Prostate gland (tissue), 2 donors: ENCODE data around the gene MANSC1. TPM values are rescaled to one million over a fixed set of nuclear protein-coding genes. Genes with fewer than 3 reads are reported as not detected.
"Not testable (repeated sequence)": the region's sequence is repeated elsewhere in the genome, so short reads cannot be mapped to it uniquely, and the experiment has no call there.

ENCODE experiments used
- DNase-seq: peaks from one replicate; pipeline ENCODE4 v3.0.0-alpha.2; 2019; ENCODE audit warnings: low spot score
- H3K27ac ChIP-seq, 2 donors: fragments of 200-600 bp; sonication (generic); 2 replicates each; pipeline ENCODE4 v1.5.1; 2017 to 2019
- H3K27me3 ChIP-seq: fragments of 200-600 bp; sonication (generic); replicated peaks from 2 replicates; pipeline ENCODE4 v1.5.1; 2019; ENCODE audit not compliant: insufficient read depth
- H3K36me3 ChIP-seq, 2 donors: fragments of 200-600 bp; sonication (generic); 1 replicate in 1 of 2; 2 replicates in 1 of 2; pipeline versions ENCODE4 v1.5.1 to v1.8.1; 2017 to 2019
- H3K4me1 ChIP-seq: fragments of 200-600 bp; sonication (generic); replicated peaks from 2 replicates; pipeline ENCODE4 v1.5.1; 2019
- H3K4me3 ChIP-seq, 2 donors: fragments of 200-600 bp; sonication (generic); 2 replicates each; pipeline ENCODE4 v1.5.1; 2017 to 2019
- H3K9me3 ChIP-seq: fragments of 200-600 bp; sonication (generic); 2 replicates; pipeline ENCODE4 v1.5.1; 2017
- POLR2A ChIP-seq: fragments of 450-650 bp; IDR thresholded peaks from one replicate; pipeline ENCODE4 v1.6.1; 2016; ENCODE audit warnings: antibody characterized with exemption, mild to moderate bottlenecking
- POLR2AphosphoS5 ChIP-seq: sonication (generic); formaldehyde crosslinking; IDR thresholded peaks from one replicate; pipeline ENCODE4 v1.6.1; 2017; ENCODE audit warnings: antibody characterized with exemption
- WGBS: methylation state at CpG from one replicate; pipeline ENCODE4 v1.1.5; 2018; 5-methylcytosine and 5-hydroxymethylcytosine counted together
- intact Hi-C: fragments of 100-400 bp; cut with DNase I; formaldehyde crosslinking; loops from one replicate; pipeline ENCODE4 v1.14.2; 2022
- total RNA-seq, 2 donors: library from RNA; depleted of rRNA; stranded (reverse); fragments of >200 nt; gene quantifications; one replicate each; pipeline ENCODE4 v1.1.0, GENCODE V29; 2016
- TF ChIP-seq, protein P1 (sequence below), 4 experiments: fragments of 200-600 bp in 2 of 4; fragments of 450-650 bp in 2 of 4; sonication (generic) in 2 of 4; IDR thresholded peaks; 1 replicate in 3 of 4; 2 replicates in 1 of 4; pipeline ENCODE4 v1.5.1; 2016 to 2019; ENCODE audit warnings: antibody characterized with exemption in 4 of 4, mild to moderate bottlenecking in 2 of 4, moderate library complexity in 2 of 4

Gene MANSC1
- total RNA-seq, 2 donors from 2014 or later, result 28.9 to 33.2 TPM

DNA sequence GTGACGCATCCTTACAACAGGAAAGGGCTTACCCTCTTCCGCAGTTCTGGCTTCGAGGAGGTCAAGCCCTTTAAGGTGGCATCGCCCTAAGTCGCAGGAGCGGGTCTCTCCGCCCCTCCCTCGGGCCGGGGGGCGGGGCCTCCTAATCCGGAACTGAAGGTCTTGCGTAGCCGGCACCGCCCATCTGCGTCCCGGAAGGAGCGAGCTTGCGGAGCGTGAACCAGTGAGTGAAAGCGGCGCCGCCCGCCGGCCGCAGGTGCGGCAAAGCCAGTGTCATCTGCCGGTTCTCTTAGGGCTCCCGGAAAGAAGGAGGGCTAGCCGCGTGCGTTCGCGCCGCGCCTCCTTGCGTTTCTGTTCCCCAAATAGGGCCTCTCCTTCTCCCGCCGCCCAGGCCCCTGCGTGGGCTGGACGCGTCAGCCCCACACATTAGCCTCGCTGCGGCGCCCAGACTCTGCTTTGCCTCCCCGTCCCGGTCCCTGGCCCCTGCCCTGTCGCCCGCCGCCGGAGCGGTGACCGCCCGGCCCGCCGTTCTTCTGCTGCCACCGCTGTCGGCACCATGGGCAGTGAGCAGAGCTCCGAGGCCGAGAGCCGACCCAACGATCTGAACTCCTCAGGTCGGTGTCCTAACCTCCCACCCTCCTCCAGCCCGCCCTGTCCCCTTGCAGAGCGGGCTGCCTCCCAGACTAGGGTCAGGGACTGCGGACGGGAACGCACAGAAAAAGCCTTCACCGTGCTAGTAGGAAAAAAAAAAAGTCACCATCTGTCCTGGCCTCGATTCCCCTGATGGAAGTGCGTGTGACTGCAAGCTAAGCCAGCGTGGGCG lies 7.1 kb upstream of the MANSC1 start, which contains the start of gene BORCS5:
Gene BORCS5 (plus strand): TSS at position 183 of the 823 bp plus-strand sequence. CDS start 374 bp downstream, at position 557.
- Histone ChIP-seq H3K27me3 (no peaks in the 10 kb centered on the region), H3K4me3 (peak within 1 kb of the TSS; percentile 81 to 90), H3K4me1 (no peaks in the 10 kb centered on the region), H3K9me3 (no peaks in the 10 kb centered on the region), H3K36me3 (no peaks in the 10 kb centered on the region), H3K27ac (peak within 1 kb of the TSS; percentile 97)
- DNase-seq, result peak; percentile 97
- TF ChIP-seq, protein P1, sequence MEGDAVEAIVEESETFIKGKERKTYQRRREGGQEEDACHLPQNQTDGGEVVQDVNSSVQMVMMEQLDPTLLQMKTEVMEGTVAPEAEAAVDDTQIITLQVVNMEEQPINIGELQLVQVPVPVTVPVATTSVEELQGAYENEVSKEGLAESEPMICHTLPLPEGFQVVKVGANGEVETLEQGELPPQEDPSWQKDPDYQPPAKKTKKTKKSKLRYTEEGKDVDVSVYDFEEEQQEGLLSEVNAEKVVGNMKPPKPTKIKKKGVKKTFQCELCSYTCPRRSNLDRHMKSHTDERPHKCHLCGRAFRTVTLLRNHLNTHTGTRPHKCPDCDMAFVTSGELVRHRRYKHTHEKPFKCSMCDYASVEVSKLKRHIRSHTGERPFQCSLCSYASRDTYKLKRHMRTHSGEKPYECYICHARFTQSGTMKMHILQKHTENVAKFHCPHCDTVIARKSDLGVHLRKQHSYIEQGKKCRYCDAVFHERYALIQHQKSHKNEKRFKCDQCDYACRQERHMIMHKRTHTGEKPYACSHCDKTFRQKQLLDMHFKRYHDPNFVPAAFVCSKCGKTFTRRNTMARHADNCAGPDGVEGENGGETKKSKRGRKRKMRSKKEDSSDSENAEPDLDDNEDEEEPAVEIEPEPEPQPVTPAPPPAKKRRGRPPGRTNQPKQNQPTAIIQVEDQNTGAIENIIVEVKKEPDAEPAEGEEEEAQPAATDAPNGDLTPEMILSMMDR (IDR thresholded peaks at IDR 0.05), result peak in 3 of 4 experiments; percentile 27 to 32 (median 31)
- TF ChIP-seq POLR2AphosphoS5, result peak; percentile 99
- TF ChIP-seq POLR2A, result peak; percentile 98
- 0% methylated on average over 56 of the region's 72 CpGs for WGBS
- intact Hi-C loops, result no loop called here

DNA sequence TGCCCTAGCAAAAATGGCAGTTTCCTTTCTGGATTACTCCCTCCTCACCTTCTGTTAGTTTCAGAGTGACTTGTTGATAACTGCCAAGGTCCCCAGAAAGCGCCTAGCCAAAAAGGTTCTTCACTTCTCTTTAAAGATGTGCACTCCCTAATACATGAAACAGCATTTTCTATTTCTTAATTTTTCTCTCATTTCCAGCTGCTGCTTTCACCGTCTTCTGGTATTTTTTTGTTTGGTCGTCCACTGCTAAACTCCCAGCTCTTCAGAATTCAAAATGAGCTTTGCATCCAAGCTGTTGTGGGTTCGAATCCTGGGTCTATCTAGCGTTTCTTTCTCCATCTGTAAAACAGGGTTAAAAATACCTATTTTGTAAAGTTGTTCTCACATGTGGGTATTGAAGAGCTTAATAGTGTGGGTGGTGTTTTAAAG lies 6.4 kb upstream of the MANSC1 start:
- no peaks in the 10 kb centered on the region for H3K9me3 ChIP-seq
- H3K4me3 ChIP-seq, result peak overlapping the region; percentile 81 to 90
- WGBS, result 40% methylated on average over 5 of the region's 5 CpGs
- no peaks in the 10 kb centered on the region for H3K27me3 ChIP-seq
- peak overlapping the region; percentile 97 for H3K27ac ChIP-seq
- H3K4me1 ChIP-seq, result no peaks in the 10 kb centered on the region
- H3K36me3 ChIP-seq, result no peaks in the 10 kb centered on the region
- DNase-seq, result no peak
- TF ChIP-seq POLR2A, result no peak
- TF ChIP-seq POLR2AphosphoS5, result no peak
- TF ChIP-seq, protein P1 (IDR thresholded peaks at IDR 0.05), result no peak
- intact Hi-C loops, result no loop called here

DNA sequence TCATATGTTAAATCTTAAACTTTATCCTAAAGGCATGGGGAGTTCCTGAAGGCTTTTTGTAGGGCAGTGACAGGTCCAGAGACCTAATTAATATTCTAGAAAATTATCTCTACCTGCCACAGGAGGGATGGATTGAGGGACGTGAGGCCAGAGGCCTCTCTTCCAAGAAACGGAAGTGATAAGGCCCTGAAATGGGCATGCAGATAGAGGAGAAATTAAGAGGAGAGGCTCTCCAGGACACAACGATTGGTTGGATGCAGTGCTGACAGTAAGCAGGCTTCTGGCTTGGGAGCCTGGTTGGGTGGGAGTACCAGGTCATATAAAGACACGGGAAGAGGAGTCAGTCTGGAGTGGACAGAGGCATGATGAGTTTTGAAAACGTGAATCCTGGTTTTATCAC lies 3.8 kb upstream of the MANSC1 start:
- TF ChIP-seq, protein P1 (IDR thresholded peaks at IDR 0.05), result no peak
- TF ChIP-seq POLR2AphosphoS5 (no peak), POLR2A (no peak)
- Histone ChIP-seq H3K9me3 (no peaks in the 10 kb centered on the region), H3K36me3 (no peaks in the 10 kb centered on the region), H3K27ac (no peak overlapping the region), H3K4me3 (no peak overlapping the region), H3K4me1 (no peaks in the 10 kb centered on the region), H3K27me3 (no peaks in the 10 kb centered on the region)
- intact Hi-C loops, result no loop called here
- 71% methylated on average over 5 of the region's 5 CpGs for WGBS
- DNase-seq, result no peak

DNA sequence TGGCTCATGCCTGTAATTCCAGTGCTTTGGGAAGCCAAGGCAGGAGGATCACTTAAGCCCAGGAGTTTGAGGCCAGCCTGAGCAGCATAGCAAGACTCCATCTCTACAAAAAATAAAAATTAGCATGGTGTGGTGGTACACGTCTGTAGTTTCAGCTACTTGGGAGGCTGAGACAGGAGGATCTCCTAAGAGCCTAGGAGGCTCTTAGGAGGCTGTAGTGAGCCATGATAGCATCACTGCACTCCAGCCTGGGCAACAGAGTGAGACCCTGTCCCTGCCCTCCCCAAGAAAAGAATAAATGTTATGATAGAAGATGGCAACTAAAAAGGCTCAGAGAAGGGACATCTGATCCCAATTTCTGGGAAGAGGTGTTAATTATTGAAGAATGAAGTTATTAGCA lies 3.2 kb upstream of the MANSC1 start:
- WGBS, result 92% methylated on average over 1 of the region's 1 CpG
- no peaks in the 10 kb centered on the region for H3K9me3 ChIP-seq
- no peaks in the 10 kb centered on the region for H3K27me3 ChIP-seq
- H3K27ac ChIP-seq, result no peak overlapping the region
- no peak for DNase-seq
- no peaks in the 10 kb centered on the region for H3K4me1 ChIP-seq
- no peaks in the 10 kb centered on the region for H3K36me3 ChIP-seq
- H3K4me3 ChIP-seq, result no peak overlapping the region
- TF ChIP-seq POLR2AphosphoS5 (no peak), POLR2A (no peak)
- TF ChIP-seq, protein P1 (IDR thresholded peaks at IDR 0.05), result no peak
- intact Hi-C loops, result no loop called here

DNA sequence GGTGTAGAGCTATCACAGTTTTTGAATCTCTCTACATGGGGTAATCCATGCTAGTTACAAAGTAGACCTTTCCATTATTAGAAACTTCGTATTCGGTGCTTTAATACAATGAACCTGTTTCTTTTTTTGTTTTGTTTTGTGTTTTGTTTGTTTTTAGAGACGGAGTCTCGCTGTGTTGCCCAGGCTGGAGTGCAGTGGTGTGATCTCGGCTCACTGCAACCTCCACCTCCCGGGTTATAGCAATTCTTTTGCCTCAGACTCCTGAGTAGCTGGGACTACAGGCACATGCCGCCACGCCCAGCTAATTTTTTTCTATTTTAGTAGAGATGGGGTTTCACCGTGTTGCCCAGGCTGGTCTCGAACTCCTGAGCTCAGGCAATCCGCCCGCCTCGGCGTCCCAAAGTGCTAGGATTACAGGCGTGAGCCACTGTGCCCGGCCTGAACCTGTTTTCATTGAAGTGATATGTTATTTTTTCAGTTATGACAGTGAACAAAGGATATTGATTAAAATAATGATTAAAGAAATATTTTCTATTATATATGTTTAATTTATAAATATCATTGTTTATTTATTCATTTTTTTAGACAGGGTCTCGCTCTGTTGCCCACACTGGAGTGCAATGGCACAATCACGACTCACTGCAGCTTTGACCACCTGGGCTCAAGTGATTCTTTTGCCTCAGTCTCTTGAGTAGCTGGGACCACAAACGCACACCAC lies 1.6 kb upstream of the MANSC1 start:
- DNase-seq, H3K27me3 ChIP-seq, intact Hi-C loops, H3K4me1 ChIP-seq, H3K27ac ChIP-seq, H3K9me3 ChIP-seq, H3K36me3 ChIP-seq, H3K4me3 ChIP-seq: not testable (repeated sequence)
- 91% methylated on average over 19 of the region's 19 CpGs for WGBS
